GM12891 (cell line): Measurements from ENCODE around the gene NUP58.

Experiments
- PAX5 ChIP-seq: IDR thresholded peaks from 2 replicates; pipeline ENCODE4 v1.6.1; 2011; ENCODE audit warnings: low read length, moderate library complexity, mild to moderate bottlenecking; ENCODE audit not compliant: insufficient read depth, severe bottlenecking
- POLR2A ChIP-seq: IDR thresholded peaks from 2 replicates; pipeline ENCODE4 v1.6.1; 2011; ENCODE audit warnings: low read depth, low read length, control low read depth
- POLR2AphosphoS5 ChIP-seq: IDR thresholded peaks from 2 replicates; pipeline ENCODE4 v1.6.1; 2011; ENCODE audit warnings: low read depth, low read length, control low read depth
- POU2F2 ChIP-seq: IDR thresholded peaks from 2 replicates; pipeline ENCODE4 v1.6.1; 2011; ENCODE audit warnings: low read depth, mild to moderate bottlenecking, control low read depth, low read length, moderate library complexity
- SPI1 ChIP-seq: IDR thresholded peaks from 2 replicates; pipeline ENCODE4 v1.6.1; 2011; ENCODE audit warnings: low read depth, low read length, control low read depth
- TAF1 ChIP-seq: IDR thresholded peaks from 2 replicates; pipeline ENCODE4 v1.6.1; 2011; ENCODE audit warnings: low read depth, low read length, control low read depth

DNA sequence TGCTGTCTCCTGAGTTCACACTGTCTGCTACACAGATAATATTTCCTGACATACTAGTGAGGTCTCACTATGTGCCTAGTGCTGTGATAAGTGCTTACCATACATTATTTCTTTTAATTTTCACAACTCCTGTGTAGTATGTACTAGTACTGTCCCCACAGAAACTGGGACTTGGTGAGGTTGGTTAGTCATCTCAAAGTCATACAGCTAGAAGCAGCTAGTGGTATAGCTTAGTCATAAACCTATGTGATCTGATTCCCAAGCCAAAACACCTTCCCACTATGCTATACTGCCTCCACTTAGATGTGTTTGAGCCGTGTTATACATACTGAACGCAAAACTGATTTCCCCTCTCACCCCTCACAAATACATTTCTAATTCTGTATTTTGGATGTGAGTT is 24.7 kb upstream of the NUP58 start:
- no peak for TF ChIP-seq PAX5
- TF ChIP-seq POLR2AphosphoS5, result no peak
- TF ChIP-seq POLR2A, result no peak
- TF ChIP-seq SPI1, result no peak
- no peak for TF ChIP-seq TAF1
- no peak for TF ChIP-seq POU2F2
